Thyroid gland (tissue), 4 donors: ENCODE measurements around the gene PABPN1. TPM values are rescaled to one million over a fixed set of nuclear protein-coding genes. Genes with fewer than 3 reads are reported as not detected.

Experiments used
- DNase-seq, 2 donors: peaks; one replicate each; pipeline ENCODE4 v3.0.0-alpha.2; 2019
- H3K27ac ChIP-seq, 3 donors: fragments of 200-600 bp; sonication (generic); 1 replicate in 2 of 3; 2 replicates in 1 of 3; pipeline ENCODE4 v1.5.1; 2016 to 2019; ENCODE audit warnings: mild to moderate bottlenecking in 1 of 3, moderate library complexity in 1 of 3
- H3K27me3 ChIP-seq: fragments of 200-600 bp; sonication (generic); one replicate; pipeline ENCODE4 v1.5.1; 2019
- H3K36me3 ChIP-seq, 2 donors: fragments of 200-600 bp; sonication (generic); one replicate each; pipeline ENCODE4 v1.5.1; 2016 to 2019
- H3K4me1 ChIP-seq, 2 donors: fragments of 200-600 bp; sonication (generic); one replicate each; pipeline ENCODE4 v1.5.1; 2017 to 2019
- H3K4me3 ChIP-seq, 3 donors: fragments of 200-600 bp; sonication (generic); replicated peaks in 1 of 3; 1 replicate in 2 of 3; 2 replicates in 1 of 3; pipeline ENCODE4 v1.5.1; 2016; ENCODE audit warnings: mild to moderate bottlenecking in 1 of 3
- H3K9me3 ChIP-seq: fragments of 200-600 bp; sonication (generic); one replicate; pipeline ENCODE4 v1.5.1; 2017
- CTCF ChIP-seq, 6 experiments: fragments of 200-600 bp in 3 of 6; fragments of 450-650 bp in 3 of 6; sonication (generic) in 3 of 6; IDR thresholded peaks; one replicate each; pipeline ENCODE4 v1.5.1; 2016 to 2019; ENCODE audit warnings: antibody characterized with exemption in 6 of 6, mild to moderate bottlenecking in 2 of 6, inconsistent platforms in 1 of 6, moderate library complexity in 1 of 6
- POLR2A ChIP-seq, 2 donors: fragments of 450-650 bp; IDR thresholded peaks; one replicate each; pipeline ENCODE4 v1.6.1; 2017; ENCODE audit warnings: antibody characterized with exemption in 2 of 2, mild to moderate bottlenecking in 2 of 2, moderate library complexity in 1 of 2
- WGBS, 2 donors: methylation state at CpG; one replicate each; pipeline ENCODE4 v1.1.5; 2017; 5-methylcytosine and 5-hydroxymethylcytosine counted together
- intact Hi-C: fragments of 100-400 bp; cut with DNase I; formaldehyde crosslinking; loops from one replicate; pipeline ENCODE4 v1.15.1; 2023
- total RNA-seq, 4 donors: library from RNA; depleted of rRNA; stranded (reverse); fragments of >200 nt; gene quantifications; one replicate each; pipeline ENCODE4 v1.2.3, GENCODE V29; 2016

PABPN1 gene
- total RNA-seq, 4 donors from 2014 or later: 37.9 to 74.6 (median 60.5) TPM

- no peak for TF ChIP-seq CTCF (IDR thresholded peaks at IDR 0.05)
- TF ChIP-seq POLR2A (IDR thresholded peaks at IDR 0.05): peak in 1 of 2 donors; percentile 15
- 7 to 11% methylated on average over 22 to 23 of the region's 61 CpGs for WGBS, 2 donors
- Histone ChIP-seq H3K4me1 (peaks cover 0 to 12% of the 10 kb centered on the region in 2 donors), H3K4me3 (peak overlapping the region; percentile 73 to 80 (median 78)), H3K36me3 (no peaks in the 10 kb centered on the region), H3K9me3 (no peaks in the 10 kb centered on the region), H3K27ac (no peak overlapping the region), H3K27me3 (no peaks in the 10 kb centered on the region)
- intact Hi-C loops: no loop called here
- DNase-seq: peak; percentile 29 to 32
These were observed 30.6 kb downstream of the PABPN1 start for GRCh38 chr14:23351681-23352505.

- WGBS, 2 donors: 1 to 2% methylated on average over 7 to 20 of the region's 42 CpGs
- peak; percentile 81 to 82 for DNase-seq
- intact Hi-C loops: no loop called here
- Histone ChIP-seq H3K27ac (peak within 1 kb of the TSS in 1 of 3 donors; percentile 21), H3K27me3 (no peaks in the 10 kb centered on the region), H3K36me3 (no peaks in the 10 kb centered on the region), H3K9me3 (no peaks in the 10 kb centered on the region), H3K4me1 (peaks cover 0 to 12% of the 10 kb centered on the region in 2 donors), H3K4me3 (peak within 1 kb of the TSS; percentile 73 to 80 (median 78))
- TF ChIP-seq CTCF (IDR thresholded peaks at IDR 0.05) (peak in 1 of 6 experiments; percentile 15), POLR2A (IDR thresholded peaks at IDR 0.05) (peak; percentile 30 to 96)
These were observed 31.5 kb downstream of the PABPN1 start, which contains the start of gene SLC22A17 for GRCh38 chr14:23352506-23353432. Gene SLC22A17, minus strand, starts transcription at chr14:23352887.

GRCh38 chr14:23353433-23353780 is 32.1 kb downstream of the PABPN1 start:
- Histone ChIP-seq H3K9me3 (no peaks in the 10 kb centered on the region), H3K27ac (peak overlapping the region in 1 of 3 donors; percentile 21), H3K36me3 (no peaks in the 10 kb centered on the region), H3K4me3 (no peak overlapping the region), H3K4me1 (peaks cover 0 to 12% of the 10 kb centered on the region in 2 donors), H3K27me3 (no peaks in the 10 kb centered on the region)
- no peak for DNase-seq
- 71 to 77% methylated on average over 5 of the region's 5 CpGs for WGBS, 2 donors
- no peak for TF ChIP-seq POLR2A (IDR thresholded peaks at IDR 0.05)
- TF ChIP-seq CTCF (IDR thresholded peaks at IDR 0.05): no peak
- intact Hi-C loops: no loop called here

GRCh38 chr14:23354990-23355389 is 33.7 kb downstream of the PABPN1 start:
- Histone ChIP-seq H3K4me3 (no peak overlapping the region), H3K27me3 (no peaks in the 10 kb centered on the region), H3K27ac (no peak overlapping the region), H3K36me3 (no peaks in the 10 kb centered on the region), H3K9me3 (no peaks in the 10 kb centered on the region), H3K4me1 (peaks cover 0 to 12% of the 10 kb centered on the region in 2 donors)
- intact Hi-C loops: no loop called here
- TF ChIP-seq CTCF (IDR thresholded peaks at IDR 0.05): no peak
- no peak for TF ChIP-seq POLR2A (IDR thresholded peaks at IDR 0.05)
- 85 to 89% methylated on average over 6 of the region's 6 CpGs for WGBS, 2 donors
- DNase-seq: no peak
